Measurements from ENCODE around the gene ATP12A. TPM values are rescaled to one million over a fixed set of nuclear protein-coding genes. Genes with fewer than 3 reads are reported as not detected.

The ATP12A gene
- 0.15 and 0.40 TPM in 2 replicates for total RNA-seq (2022)
- Bru-seq, nascent RNA = percentile 9 among the genes with signal in this experiment
- BruChase-seq, experiment 1, labeled RNA remaining after a 6-hour chase = percentile 14 among the genes with signal in this experiment
- BruChase-seq, experiment 2, labeled RNA remaining after a 2-hour chase = percentile 9 among the genes with signal in this experiment
- long read RNA-seq = 0 reads

DNA sequence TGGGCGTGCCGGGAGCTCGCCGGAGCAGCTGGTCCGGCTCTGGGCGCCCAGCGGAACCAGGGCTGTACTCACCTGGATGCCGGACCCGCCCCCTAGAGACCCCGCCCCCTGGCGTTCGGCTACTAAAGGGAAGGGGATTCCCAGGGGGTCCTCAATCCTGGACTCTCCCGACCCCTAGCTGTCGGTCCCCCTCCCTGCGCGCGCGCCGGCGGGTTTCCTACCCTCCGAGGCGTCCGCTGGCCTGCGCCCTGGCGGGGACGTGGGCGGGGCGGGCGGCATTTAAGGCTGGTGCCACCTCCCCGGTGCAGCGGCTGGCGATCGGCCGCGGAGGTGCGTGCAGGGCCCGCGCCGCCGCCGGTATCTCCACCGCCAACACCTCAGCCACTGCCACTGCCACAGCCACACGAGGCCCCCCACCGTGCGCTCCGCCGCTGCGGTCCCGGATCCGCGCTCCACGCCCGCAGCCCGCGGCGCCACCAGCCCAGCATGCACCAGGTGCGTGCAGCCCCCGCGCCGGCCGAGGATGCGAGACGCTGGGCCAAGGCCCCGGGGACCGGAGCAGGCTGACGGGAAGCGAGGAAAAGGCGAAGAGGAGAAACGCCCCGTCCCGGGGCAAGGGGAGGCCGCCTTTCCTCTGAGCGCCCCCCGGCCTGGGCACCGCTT, at the start of gene ATP12A:
Gene ATP12A, plus strand, starts transcription at position 151 of the 663 bp plus-strand sequence. Its CDS starts 336 bp downstream, at position 487.
- intact Hi-C loops (cut with micrococcal nuclease; ENCODE audit: unreplicated experiment) = no loop called here
- peak; percentile 43 for DNase-seq
- Mint-ChIP-seq H3K36me3 (ENCODE audit: insufficient read depth, unreplicated experiment) (peaks cover 10% of the 10 kb centered on the region), H3K27ac (ENCODE audit: unreplicated experiment) (no peak within 1 kb of the TSS), H3K27me3 (ENCODE audit: unreplicated experiment) (peaks cover 18% of the 10 kb centered on the region), H3K4me1 (ENCODE audit: low read depth, unreplicated experiment) (peaks cover 40% of the 10 kb centered on the region), H3K9me3 (ENCODE audit: low read depth, unreplicated experiment) (no peaks in the 10 kb centered on the region), H3K4me3 (ENCODE audit: low read depth, unreplicated experiment) (peak within 1 kb of the TSS; percentile 66)
- CTCF ChIA-PET = no interaction called here
- TF ChIP-seq, protein P1, sequence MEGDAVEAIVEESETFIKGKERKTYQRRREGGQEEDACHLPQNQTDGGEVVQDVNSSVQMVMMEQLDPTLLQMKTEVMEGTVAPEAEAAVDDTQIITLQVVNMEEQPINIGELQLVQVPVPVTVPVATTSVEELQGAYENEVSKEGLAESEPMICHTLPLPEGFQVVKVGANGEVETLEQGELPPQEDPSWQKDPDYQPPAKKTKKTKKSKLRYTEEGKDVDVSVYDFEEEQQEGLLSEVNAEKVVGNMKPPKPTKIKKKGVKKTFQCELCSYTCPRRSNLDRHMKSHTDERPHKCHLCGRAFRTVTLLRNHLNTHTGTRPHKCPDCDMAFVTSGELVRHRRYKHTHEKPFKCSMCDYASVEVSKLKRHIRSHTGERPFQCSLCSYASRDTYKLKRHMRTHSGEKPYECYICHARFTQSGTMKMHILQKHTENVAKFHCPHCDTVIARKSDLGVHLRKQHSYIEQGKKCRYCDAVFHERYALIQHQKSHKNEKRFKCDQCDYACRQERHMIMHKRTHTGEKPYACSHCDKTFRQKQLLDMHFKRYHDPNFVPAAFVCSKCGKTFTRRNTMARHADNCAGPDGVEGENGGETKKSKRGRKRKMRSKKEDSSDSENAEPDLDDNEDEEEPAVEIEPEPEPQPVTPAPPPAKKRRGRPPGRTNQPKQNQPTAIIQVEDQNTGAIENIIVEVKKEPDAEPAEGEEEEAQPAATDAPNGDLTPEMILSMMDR (IDR thresholded peaks at IDR 0.05; ENCODE audit: unreplicated experiment) = peak; percentile 52
- no TSS peak for BruUV-seq (replicated peaks)

DNA sequence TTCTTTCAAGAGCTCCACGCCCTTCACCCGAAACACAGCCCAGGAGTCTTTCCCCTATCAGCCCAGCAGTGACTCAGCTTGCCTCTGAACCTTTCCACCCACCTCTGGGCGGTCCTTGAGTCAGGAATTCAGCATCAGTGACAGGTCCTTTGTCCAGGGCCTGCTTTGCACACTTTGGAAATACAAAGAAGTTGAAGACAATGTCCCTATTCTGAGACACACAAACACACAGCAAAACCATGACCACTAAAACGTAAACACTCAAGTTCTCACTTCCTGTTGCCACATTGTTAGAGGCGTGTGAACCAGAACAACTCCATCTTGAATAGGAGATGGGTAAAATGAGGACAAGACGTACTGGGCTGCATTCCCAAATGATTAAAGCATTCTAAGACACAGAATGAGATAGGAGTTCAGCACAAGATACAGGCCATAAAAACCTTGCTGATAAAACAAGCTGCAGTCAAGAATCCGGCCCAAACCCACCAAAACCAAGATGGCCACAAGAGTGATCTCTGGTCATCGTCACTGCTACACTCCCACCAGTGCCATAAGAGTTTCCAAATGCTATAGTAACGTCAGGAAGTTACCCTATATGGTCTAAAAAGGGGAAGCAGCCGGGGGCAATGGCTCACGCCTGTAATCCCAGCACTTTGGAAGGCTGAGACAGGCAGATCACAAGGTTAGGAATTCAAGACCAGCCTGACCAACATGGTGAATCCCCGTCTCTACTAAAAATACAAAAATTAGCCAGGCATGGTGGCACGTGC, 49.2 kb upstream of the ATP12A start:
- H3K4me3 Mint-ChIP-seq (ENCODE audit: low read depth, unreplicated experiment) = peak overlapping the region; percentile 13
- peak overlapping the region; percentile 60 for H3K27ac Mint-ChIP-seq (ENCODE audit: unreplicated experiment)
- CTCF ChIA-PET = interaction anchor here (0.7 to 0.9 kb wide), 3 partner anchors 12 to 25 kb away, joined by 3 to 4 read pairs (median 3); no protein-coding TSS in a partner anchor
- TF ChIP-seq, protein P1 (IDR thresholded peaks at IDR 0.05; ENCODE audit: unreplicated experiment) = no peak
- H3K4me1 Mint-ChIP-seq (ENCODE audit: low read depth, unreplicated experiment) = peaks cover 15% of the 10 kb centered on the region
- H3K27me3 Mint-ChIP-seq (ENCODE audit: unreplicated experiment) = no peaks in the 10 kb centered on the region
- H3K36me3 Mint-ChIP-seq (ENCODE audit: insufficient read depth, unreplicated experiment) = no peaks in the 10 kb centered on the region
- BruUV-seq (replicated peaks) = no TSS peak
- H3K9me3 Mint-ChIP-seq (ENCODE audit: low read depth, unreplicated experiment) = no peaks in the 10 kb centered on the region
- peak; percentile 65 for DNase-seq
- intact Hi-C loops (cut with micrococcal nuclease; ENCODE audit: unreplicated experiment) = loop anchor here (2.0 kb wide), 1 partner anchor 20 kb away; no protein-coding TSS in a partner anchor

DNA sequence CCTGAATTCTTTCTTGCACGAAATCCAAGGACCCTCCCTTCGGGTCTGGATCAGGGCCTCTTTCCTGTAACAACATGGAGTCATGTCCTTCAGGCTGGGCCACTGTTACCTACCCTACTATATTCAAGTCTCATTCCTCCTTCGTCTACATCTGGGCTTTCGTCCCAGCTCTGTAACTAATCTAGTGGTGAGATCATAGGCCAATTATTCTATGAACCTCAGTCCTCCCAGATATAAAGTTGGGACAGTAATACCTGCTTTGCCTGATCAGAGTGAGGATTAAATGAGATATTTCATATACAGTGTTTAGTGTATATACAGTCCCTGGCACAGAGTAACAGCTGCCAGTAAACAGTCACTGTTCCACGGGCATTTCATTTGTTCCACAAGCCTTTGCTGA, 48.3 kb upstream of the ATP12A start:
- H3K27ac Mint-ChIP-seq (ENCODE audit: unreplicated experiment) = no peak overlapping the region
- intact Hi-C loops (cut with micrococcal nuclease; ENCODE audit: unreplicated experiment) = loop anchor here (2.0 kb wide), 1 partner anchor 19 kb away; no protein-coding TSS in a partner anchor

More for the DNA sequence above, 48.3 kb upstream of the ATP12A start:
- Mint-ChIP-seq H3K4me1 (ENCODE audit: low read depth, unreplicated experiment) (peaks cover 15% of the 10 kb centered on the region), H3K4me3 (ENCODE audit: low read depth, unreplicated experiment) (no peak overlapping the region), H3K27me3 (ENCODE audit: unreplicated experiment) (no peaks in the 10 kb centered on the region), H3K9me3 (ENCODE audit: low read depth, unreplicated experiment) (no peaks in the 10 kb centered on the region), H3K36me3 (ENCODE audit: insufficient read depth, unreplicated experiment) (no peaks in the 10 kb centered on the region)
- no peak for DNase-seq
- TF ChIP-seq, protein P1 (IDR thresholded peaks at IDR 0.05; ENCODE audit: unreplicated experiment) = no peak
- BruUV-seq (replicated peaks) = no TSS peak
- CTCF ChIA-PET = no interaction called here
